OCI-LY1 (cell line): ENCODE data around the gene P2RX4.

Experiments used
- CTCF ChIP-seq: fragments of 200-600 bp; sonication (generic), shearing (Covaris generic); IDR thresholded peaks from 2 replicates; pipeline ENCODE4 v1.5.1; 2017; ENCODE audit warnings: mild to moderate bottlenecking, antibody characterized with exemption, low read length, moderate library complexity, mixed read lengths
- EZH2 ChIP-seq: fragments of 200-600 bp; sonication (generic), shearing (Covaris generic); IDR thresholded peaks from 2 replicates; pipeline ENCODE4 v1.8.0; 2017; ENCODE audit warnings: borderline replicate concordance, mixed run types, mild to moderate bottlenecking, antibody characterized with exemption, low read length, moderate library complexity, mixed read lengths

GRCh38 chr12:121184984-121185889, 24.7 kb upstream of the P2RX4 start:
- no peak for TF ChIP-seq CTCF
- no peak for TF ChIP-seq EZH2
